ENCODE data around the gene GFAP.
A peak's percentile ranks its signal among the peaks of the same experiment; 100 is the strongest.

GFAP gene

DNA sequence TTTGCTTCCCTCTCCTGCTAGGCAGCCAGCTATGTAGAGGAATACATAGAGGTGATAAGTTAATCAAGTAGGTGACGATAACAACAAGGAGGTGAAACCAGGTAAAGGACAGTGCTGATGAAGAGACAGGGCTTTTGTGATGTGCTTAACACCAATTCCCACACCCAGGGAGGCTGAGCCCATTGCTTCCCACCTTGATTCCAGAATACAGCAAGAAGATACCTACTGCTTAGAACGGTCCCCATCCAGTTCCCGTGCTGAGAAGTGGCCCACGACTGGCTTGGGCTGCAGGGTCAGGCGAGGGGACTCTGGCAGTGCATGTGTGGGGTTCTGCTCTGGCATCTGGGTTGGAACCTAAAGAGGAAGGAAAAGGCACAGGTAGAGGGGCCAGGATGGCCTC, 16.1 kb upstream of the GFAP start:
- no peak for DNase-seq (ENCODE audit: low spot score)

DNA sequence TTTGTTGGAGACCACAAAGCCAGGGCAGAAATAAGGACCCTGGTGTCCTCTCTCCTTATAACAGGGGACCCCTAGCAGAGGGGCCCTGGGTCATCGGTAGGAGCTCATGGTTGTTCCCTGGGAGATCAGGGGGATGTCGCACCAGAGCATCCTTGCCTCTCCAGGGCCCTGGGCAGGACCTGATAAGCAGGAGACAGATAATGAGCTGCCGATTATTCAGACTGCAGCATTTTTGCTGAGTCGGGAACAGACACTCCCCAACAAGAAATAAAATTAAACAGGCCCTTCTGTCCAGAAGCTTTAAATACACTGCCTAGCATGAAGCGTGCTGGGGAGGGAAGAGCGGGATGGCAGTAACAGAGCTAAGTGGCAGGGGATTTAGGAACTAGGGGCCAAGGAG, 15.4 kb upstream of the GFAP start:
- no peak for DNase-seq (ENCODE audit: low spot score)

DNA sequence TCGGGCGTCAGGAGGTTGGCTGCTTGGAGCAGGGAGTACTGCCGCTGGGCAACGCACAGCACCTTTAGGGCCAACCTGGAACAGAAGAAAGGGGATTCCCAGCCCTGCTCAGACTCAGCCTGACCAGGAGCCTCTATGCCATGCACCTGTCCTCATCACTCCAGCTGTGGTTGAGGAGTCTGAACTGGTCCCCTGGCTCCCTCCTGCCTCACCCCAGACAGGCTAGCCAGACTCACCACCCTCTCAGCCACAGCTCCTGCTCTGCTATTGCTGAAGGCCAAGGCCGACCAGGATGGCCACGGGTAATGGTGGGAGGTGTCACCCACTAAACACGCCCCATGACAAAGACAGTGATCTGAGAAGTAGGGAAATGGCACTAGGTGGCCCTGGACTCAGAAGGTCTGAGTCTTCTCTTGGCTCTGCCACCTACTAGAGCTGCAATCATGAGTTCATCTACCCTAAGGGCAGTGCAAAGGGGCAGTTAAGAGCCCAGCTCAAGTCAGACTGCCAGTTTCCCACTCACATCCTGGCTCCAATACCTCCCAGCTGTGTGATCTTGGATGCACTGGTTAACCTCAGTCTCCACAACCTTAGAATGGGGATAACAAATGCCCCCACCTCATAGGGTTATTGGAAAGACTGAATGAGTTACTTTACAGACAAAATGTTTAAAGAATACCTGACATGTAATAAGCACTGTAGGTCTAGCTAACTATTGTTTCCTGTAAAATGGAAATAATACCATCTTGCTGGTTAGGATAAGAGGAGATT, 13.8 kb upstream of the GFAP start:
- no peak for DNase-seq (ENCODE audit: low spot score)

DNA sequence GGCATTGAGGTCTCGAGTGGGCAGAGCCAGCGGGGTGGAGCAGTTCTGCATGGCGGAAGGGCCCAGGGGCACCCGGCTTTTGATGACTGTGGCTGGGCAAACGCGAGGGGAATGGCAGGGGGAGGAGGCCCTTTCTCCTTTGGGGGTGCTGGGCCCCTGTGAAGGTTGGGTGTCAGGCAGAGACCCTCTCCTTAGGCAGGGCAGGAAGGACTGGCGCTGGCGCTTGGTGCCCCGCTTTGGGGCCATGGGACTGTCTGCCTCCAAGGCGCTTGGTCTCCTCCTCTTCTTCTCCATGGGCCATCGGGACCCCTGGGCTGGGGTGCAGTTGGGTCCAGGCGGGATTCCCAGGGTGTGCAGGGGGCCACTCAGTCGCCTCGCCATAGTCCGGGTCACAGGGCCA, 12.8 kb upstream of the GFAP start:
- no peak for DNase-seq (ENCODE audit: low spot score)

DNA sequence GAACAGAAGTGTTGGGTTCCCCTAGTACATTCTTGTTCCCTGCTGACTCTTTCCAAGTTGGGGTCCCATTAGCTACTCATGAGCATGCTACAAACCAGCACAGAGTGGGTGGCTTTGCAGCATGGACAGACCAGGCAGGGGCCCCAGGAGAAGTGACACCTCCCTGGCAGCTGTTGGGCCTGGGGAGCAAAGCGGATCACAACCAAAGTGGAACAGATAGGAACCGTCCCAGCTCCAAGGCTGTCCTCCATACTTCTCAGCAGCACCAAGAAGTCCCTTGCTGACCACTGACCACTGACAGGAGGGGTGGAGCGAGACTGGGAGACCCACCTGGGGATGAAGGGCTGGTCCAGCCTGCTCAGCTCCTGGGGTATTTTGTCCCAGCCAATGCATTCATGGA, 12.4 kb upstream of the GFAP start:
- DNase-seq (ENCODE audit: low spot score): no peak

DNA sequence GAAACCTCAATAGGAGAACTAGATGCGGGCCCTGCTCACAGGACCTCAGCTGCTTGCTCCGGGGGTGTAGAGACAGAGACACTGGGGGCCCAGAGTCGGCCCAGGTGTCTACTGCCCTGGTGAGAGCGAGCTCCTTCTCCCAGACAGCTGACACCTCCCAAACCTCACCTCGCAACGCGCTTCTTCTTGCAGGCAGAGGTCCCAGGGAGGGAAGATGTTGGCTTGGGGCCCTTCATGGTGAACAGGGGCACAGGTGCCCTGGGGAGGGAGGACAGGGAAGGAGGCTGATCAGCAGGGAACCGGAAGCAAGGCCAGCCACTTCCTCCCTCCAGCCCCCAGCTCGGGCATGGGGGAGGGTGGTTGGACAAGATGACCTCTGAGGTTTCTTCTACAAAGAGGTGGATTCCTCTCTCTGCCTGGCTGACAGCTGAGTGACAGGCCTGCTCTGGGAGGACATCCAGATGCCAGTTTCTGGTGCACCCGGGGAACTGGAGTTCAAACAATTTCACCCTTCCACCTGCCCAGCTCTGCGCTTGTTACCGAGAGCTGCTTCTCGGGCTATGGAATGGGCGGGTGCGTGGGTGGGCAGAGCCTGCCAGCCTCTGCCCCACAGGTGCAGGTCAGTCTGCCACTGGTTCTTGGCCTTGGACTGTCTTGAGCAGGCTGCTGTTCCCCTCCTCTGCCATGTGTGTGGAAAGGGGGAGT, 11.7 kb upstream of the GFAP start:
- DNase-seq (ENCODE audit: low spot score): no peak

DNA sequence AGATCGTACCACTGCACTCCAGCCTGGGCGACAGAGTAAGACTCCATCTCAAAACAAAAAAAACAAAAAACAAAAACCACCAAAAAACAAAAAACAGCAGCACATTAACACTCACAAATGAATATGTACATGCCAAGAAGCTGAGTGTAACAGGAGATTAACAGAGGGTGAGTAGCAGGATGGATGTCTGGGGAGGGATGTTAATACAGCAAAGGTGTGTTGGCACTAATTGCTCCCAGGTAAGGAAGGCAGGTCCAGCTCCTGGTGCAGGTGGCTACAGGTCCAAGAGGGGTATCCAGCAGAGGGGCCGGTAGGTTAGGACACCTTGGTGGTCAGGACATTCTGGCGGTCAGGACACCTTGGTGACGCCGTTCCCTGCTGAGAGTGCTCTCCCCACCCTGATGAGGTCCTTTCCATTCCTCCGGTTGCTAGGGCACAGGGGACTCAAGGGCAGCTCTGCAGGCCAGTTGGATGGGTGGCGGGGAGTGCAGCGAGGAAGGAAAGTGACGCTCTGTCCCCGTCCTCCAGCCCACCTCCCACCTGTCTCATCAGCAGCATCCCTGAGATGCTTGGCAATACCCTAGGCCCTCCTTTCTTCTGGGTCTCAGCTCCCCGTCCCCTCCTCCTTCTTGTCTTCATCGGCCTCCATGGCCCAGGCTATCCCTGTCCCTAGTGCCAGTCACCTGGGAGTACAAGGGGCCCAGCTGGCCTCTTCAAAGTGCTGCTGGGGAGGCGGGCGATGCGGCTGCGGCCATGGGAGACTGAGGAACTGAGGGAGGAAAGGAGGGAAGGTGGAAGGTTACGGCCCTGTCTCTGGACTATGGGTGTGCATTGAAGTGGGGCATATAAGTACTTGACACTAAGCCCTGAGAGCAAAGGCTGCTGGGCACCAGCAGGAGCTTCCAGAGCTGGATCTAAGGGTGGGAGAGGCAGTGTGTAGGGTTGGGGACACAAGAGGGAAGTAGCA, 10.7 kb upstream of the GFAP start:
- DNase-seq (ENCODE audit: low spot score): no peak

DNA sequence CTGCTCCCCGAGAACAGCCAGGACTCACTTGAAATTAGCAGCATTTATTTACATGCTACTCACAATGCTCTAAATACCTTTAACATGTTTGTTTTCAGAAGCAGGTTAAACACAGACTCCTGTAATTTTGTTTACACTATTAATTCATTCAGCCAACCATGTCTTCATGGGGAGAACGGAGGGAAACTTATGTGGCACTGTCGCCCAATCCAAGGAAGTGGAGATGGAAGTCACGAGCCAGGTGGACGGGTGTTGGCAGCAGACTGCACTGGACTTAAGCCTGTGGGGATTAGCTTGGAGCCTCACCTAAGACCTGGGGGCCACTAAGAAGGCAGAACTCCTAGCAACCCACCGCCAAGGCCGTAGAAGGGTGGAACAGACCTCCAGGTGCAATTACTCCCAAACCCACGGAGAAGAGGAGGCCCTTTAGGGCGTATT, 8.8 kb upstream of the GFAP start:
- no peak for DNase-seq (ENCODE audit: low spot score)

DNA sequence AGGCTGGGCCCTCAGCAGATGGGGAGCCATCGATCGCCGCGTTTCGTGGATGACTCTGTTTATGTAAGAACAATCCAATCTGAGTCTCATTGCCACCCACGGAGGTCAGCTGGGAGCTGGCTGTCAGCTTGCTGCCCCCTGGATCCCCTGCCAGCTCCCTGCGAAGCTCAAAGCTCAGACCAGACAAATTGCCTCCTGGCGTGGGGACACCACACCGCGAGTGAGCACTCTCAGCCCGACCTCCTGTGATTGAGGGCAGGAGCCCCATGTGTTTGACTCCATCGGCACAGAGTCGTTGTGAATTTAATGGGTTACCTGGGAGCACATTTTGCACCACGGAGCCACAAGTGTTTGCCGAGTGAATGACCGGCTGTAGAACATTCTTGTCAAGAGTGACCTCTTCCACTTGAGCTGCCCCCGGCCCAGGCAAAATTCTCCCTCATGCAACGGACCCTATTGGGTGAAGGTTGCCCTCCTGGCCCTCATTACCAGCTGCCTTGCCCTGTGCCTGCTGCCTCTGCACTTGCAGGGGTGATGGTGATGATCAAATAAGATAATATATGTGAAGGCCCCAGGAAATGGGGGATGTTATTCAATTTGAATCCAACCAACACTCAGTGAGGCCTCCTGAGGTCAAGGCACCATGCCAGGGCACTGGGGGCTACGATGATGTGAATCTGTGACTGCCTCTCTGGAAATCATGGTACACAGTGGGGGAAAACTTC, 7.6 kb upstream of the GFAP start:
- no peak for DNase-seq (ENCODE audit: low spot score)

DNA sequence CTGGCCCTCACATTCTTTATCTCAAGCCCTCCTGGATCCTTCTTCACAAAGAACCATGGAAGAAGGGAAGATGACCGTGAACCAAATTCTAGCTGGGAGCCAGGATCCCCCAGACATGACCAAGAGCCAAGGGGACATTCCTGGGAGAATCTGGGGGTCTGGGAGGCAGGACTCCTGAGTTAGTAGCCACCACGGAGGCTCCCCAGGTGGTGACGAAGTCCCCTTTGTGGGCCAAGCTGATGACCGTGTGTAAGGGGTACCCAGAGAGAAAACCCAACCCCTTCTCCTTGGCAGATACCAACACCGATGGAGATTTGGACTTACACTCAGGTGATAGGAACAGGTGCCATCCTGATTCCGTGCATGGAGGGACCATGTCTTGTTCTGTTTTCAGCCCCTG, 6.8 kb upstream of the GFAP start:
- DNase-seq (ENCODE audit: low spot score): no peak

DNA sequence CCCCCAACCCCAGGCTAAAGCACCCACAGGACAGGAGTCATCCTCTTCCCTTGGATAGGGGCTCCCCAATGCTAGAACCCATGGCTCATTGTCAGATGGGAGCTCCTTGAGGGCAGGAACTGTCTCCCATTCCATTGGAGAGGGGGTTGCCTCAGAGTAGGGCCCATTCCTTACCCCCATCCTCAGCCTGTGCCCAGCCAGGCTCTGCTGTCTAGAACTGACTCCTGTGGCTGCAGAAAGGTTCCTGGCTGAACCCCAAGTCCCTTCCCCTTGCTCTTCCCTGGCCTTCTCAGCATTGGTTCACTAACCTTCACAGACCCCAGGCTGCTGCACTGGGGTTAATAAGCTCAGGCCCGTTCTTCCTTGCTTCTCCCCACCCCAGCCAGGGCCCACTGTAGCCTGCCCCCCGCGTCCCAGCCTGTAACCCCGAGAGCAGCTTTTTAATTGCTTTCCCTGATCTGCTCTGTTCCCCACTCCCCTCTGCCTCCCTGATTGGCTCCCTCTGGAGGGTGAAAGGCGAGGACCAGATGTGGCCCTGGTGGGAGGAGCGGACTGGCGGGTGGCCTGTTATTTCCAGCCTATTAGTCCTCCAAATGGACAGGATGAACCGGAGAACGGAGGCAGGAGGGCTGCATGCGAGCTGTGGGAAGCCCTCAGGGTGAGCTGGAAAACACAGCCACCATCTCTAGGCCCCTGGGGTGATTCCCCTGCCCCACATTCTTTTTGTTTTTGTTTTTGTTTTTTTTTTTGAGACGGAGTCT, 6.0 kb upstream of the GFAP start:
- peak; percentile 38 for DNase-seq (ENCODE audit: low spot score)

DNA sequence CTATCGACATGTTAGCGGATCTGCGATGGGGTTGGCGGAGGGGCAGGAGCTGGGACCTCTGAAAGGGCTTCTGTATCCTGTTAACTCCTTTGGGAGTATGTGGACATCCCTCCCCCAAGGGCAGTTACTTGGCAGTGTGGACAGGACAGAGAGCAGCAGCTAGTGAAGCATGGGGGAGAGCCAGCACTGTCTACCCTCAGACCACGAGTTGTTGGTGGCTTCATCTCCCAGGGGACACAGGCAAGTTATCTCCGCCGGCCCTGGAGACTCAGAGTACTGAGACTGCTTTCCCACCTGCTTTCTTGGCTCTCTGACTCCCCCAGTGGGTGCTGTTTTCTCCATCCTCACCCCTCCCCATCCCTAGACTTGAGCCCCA, 5.3 kb upstream of the GFAP start:
- DNase-seq (ENCODE audit: low spot score): no peak

DNA sequence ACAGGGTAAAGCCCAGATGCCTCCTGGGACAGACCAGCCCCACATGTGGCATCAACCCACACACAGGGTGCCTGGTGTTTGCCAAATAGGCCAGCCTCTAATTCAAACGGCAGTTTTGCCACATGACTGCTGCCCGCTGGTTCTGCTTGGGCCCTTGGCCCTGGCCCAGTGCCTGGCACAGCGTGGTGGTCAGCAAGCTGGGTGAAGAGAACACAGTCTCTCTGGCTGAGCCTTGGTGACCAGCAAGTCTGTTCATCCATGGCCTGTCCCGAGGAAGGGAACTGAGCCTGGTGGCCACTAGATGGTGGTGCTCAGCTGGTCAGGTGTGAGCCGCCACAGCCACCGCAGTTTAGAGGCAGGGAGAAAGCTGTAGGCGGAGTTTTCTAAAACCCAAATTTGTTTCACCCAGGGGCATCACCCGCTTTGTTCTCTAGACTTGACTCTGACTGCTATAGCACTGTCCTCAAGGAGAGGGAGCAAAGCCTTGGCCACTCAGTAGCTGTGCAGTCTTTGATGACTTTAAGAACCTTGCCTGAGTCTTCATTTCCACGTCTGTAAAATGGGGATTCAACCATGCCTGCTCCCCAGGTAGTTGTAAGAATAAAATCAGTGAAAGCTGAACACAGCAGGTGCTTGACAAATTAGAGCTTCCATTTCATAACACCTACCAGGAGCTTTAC, 4.7 kb upstream of the GFAP start:
- DNase-seq (ENCODE audit: low spot score): peak; percentile 90

DNA sequence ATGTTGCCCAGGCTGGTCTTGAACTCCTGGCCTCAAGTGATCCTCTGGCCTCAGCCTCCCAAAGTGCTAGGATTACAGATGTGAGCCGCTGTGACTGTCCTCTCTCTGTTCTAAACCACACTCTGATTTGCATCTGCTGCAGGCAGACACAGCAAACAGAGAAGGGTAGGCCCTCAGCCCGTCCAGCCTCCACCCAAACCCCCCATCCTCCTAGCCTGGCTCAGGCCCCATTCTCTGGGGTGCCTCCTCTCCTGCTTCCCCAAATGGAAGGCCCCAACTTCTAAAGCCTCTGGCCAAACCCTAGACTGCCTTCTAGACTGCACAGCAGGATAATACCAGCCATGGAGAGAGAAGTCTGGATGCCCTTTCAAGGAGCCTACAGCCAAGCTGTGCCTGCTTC, 4.1 kb upstream of the GFAP start:
- DNase-seq (ENCODE audit: low spot score): no peak

DNA sequence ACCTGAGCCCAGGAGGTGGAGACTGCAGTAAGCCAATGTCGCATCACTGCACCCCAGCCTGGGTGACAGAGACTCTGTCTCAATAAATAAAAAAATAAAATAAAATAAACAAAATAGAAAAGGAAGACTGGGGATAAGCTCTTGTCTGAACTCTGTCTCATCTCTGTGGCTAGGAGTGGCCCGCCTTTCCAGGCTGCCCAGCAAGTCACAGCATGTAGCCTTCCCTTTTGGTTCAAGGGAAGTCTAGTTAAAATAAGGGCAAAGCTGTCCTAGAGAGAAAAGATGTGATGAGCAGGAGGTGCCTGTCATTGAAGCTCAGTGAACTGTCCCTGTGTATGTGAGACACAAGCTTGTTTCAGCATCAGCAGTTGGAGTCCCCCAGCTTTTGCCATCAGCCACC, 2.7 kb upstream of the GFAP start:
- no peak for DNase-seq (ENCODE audit: low spot score)

DNA sequence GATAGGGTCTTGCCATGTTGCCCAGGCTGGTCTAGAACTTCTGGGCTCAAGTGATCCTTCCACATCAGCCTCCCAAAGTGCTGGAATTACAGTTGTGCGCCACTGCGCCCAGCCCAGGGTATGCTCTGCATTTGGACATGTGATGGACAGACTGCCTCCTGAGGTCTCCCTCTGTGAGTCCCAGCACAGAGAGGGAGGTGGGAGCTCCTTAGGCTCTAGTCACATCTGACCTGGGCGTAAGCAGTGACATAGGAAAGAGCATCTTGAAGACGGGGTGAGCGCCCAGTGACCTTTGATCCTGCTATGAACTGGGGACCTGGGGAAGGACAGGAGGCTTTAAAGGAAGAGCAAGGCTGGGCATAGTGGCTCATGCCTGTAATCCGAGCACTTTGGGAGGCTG, 2.2 kb upstream of the GFAP start:
- DNase-seq (ENCODE audit: low spot score): no peak

DNA sequence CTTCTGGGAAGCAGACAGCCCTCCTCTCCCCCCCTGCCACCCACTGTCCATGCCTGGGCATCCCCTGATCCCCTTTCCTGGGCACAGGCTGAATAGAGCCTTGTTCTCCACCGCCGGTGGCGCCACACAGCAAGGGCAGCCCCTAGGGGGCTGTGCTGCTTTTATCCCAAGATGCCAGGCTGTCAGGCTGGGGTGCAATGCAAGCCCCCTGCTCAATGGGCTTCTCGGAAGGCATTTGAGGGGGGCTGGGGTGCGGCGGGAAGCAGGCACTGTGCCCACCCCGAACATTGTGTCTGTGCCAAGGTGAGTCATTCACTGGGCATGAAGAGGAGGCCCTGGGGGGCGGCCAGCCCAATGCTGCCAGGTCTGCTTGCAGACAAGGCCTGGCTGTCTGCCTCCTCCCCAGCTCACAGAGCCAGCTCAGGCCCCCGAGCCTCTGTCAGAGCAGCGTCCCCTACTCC, 1.5 kb upstream of the GFAP start:
- peak; percentile 75 for DNase-seq (ENCODE audit: low spot score)

DNA sequence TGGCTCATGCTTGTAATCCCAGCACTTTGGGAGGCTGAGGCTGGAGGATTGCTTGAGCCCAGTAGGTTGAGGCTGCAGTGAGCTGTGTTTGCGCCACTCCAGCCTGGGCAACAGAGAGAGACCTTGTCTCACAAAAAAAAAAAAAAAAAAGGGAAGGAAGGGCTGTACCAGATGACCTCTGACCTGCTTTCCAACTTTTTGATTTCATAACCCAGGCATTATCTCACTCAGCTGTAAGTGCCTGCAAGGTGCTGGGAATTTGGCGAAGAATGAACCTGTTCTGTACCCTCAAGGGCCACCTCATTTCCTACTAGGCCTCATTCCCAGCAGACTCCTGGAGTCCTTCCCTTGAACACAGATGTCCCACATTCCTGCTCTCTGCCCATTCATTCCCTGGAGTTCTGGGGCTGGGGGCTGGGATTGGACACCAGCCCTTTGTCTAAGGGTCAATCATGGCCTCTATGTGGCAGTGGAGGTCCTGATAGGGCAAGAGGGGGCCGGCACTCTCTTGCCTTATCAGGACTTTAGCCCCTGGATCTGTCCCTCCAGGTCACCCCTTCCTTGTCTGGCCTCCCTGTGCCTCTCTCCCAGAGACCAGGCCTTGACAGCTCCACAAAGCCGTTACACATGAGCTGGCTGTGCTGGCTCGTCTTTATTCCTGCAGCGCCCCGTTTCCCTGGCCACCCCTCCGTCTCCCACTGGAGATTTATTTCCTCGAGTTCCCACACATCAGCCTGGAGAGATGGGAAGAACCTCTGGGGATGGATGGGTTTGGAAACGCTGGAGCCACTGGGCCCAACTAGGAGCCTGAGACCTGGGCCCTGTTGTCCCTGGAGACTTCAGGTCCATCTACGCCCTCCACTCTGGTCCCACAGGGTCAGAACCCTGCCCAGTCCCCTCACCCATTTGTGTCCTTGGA, 821 bp upstream of the GFAP start:
- DNase-seq (ENCODE audit: low spot score): peak; percentile 38

DNA sequence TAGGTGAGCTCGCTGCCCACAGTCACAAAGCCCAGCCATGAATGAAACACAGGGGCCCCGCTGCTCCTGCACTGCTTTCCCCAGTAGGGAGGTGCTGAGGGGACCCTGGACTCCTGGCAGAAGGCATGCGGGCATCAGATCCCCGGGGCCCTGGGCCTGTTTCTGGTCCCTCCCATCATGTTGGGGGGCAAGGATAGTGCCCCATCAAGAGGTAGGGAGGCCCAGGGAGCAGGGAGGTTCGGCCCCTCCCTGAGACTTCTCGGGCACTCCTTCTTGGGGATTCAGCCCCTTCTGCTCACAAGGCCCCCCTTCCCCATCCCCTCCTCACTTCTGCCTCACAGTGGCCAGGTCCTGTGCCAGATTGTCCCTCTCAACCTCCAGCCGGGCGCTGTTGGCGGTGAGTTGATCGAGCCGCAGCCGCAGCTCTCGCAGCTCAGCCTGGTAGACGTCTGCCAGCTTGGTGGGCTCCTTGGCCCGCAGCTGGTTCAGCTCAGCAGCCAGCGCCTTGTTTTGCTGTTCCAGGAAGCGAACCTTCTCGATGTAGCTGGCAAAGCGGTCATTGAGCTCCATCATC, 515 bp downstream of the GFAP start:
- DNase-seq (ENCODE audit: low spot score): no peak

All from GM03348 (cell line).